Left ventricle myocardium inferior (tissue), 1 donor: ENCODE measurements around the gene CLK4. TPM values are rescaled to one million over a fixed set of nuclear protein-coding genes. Genes with fewer than 3 reads are reported as not detected.

ENCODE experiments used
- DNase-seq: peaks from one replicate; pipeline ENCODE4 v3.0.0-alpha.2; 2020
- H3K27ac ChIP-seq: fragments of 200-600 bp; replicated peaks from 2 replicates; pipeline ENCODE4 v1.8.0; 2021
- H3K27me3 ChIP-seq: fragments of 200-600 bp; 2 replicates; pipeline ENCODE4 v1.8.0; 2021; ENCODE audit warnings: low read depth
- H3K36me3 ChIP-seq: fragments of 200-600 bp; 2 replicates; pipeline ENCODE4 v1.8.0; 2021
- H3K4me1 ChIP-seq: fragments of 200-600 bp; 2 replicates; pipeline ENCODE4 v1.8.0; 2021
- H3K4me3 ChIP-seq: fragments of 200-600 bp; 2 replicates; pipeline ENCODE4 v1.8.0; 2021; ENCODE audit warnings: mild to moderate bottlenecking, moderate library complexity
- H3K9me3 ChIP-seq: fragments of 200-600 bp; replicated peaks from 2 replicates; pipeline ENCODE4 v1.8.0; 2021
- intact Hi-C: fragments of 100-400 bp; cut with micrococcal nuclease; formaldehyde crosslinking; loops from one replicate; pipeline ENCODE4 v1.11.0; 2022
- total RNA-seq: library from RNA; stranded (reverse); fragmentation: NEBNext Ultra II Directional; extraction: Animal tissue kit (Norgen Biotek cat#: 25700); gene quantifications from one replicate; pipeline ENCODE4 v1.2.1, GENCODE V29; 2021
- TF ChIP-seq, protein P1 (sequence below): fragments of 200-600 bp; IDR thresholded peaks from 2 replicates; pipeline ENCODE4 v1.8.0; 2021; ENCODE audit warnings: antibody characterized with exemption, mild to moderate bottlenecking, borderline replicate concordance
- donor health status: DM: no; HTN: yes; CAD: no; lungs with severe emphysema.

CLK4 gene
- total RNA-seq, 1 donor from 2014 or later: 20.0 TPM

DNA sequence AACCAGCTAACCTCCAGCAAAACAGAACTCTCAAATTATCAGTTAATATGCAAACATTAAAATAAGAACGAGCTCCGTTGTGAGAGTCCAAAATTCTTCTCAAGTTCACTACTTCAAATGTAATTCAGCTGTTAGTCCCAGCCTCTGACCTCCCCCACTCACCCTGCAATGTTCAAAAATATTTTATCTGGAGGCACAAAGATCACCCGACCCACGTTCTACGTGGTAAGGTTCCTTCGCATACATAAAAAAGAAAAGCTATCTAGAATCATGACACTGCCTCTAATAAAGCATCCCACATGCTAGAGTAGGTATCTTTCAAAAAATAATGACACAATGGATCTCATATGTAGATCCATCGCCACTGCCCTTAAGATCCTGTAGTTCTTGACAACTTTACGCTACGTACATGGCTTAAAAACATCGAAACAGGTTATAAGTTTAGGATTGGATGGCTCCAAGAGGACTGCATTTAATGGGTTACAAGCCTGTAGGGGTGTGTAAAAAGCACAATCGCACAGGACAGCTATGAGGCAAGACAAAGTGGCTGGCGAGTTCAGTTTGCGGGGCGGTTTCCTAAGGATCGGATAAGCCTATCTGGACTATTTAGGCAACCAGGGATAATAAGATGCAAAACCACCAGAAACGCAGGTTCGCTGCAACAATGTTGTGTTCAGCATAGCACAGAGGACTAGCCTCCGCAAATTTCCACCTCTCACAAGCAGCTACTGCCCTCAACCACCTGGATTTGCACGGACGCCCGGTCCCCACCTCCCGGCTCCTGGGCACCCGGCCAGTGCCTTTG lies 969 bp downstream of the CLK4 start:
- Histone ChIP-seq H3K9me3 (no peaks in the 10 kb centered on the region), H3K4me3 (peak overlapping the region; percentile 96), H3K27ac (peak overlapping the region; percentile 96), H3K36me3 (peaks cover 23% of the 10 kb centered on the region), H3K4me1 (peaks cover 59% of the 10 kb centered on the region), H3K27me3 (no peaks in the 10 kb centered on the region)
- DNase-seq: no peak
- TF ChIP-seq, protein P1, sequence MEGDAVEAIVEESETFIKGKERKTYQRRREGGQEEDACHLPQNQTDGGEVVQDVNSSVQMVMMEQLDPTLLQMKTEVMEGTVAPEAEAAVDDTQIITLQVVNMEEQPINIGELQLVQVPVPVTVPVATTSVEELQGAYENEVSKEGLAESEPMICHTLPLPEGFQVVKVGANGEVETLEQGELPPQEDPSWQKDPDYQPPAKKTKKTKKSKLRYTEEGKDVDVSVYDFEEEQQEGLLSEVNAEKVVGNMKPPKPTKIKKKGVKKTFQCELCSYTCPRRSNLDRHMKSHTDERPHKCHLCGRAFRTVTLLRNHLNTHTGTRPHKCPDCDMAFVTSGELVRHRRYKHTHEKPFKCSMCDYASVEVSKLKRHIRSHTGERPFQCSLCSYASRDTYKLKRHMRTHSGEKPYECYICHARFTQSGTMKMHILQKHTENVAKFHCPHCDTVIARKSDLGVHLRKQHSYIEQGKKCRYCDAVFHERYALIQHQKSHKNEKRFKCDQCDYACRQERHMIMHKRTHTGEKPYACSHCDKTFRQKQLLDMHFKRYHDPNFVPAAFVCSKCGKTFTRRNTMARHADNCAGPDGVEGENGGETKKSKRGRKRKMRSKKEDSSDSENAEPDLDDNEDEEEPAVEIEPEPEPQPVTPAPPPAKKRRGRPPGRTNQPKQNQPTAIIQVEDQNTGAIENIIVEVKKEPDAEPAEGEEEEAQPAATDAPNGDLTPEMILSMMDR: no peak
- intact Hi-C loops: no loop called here

DNA sequence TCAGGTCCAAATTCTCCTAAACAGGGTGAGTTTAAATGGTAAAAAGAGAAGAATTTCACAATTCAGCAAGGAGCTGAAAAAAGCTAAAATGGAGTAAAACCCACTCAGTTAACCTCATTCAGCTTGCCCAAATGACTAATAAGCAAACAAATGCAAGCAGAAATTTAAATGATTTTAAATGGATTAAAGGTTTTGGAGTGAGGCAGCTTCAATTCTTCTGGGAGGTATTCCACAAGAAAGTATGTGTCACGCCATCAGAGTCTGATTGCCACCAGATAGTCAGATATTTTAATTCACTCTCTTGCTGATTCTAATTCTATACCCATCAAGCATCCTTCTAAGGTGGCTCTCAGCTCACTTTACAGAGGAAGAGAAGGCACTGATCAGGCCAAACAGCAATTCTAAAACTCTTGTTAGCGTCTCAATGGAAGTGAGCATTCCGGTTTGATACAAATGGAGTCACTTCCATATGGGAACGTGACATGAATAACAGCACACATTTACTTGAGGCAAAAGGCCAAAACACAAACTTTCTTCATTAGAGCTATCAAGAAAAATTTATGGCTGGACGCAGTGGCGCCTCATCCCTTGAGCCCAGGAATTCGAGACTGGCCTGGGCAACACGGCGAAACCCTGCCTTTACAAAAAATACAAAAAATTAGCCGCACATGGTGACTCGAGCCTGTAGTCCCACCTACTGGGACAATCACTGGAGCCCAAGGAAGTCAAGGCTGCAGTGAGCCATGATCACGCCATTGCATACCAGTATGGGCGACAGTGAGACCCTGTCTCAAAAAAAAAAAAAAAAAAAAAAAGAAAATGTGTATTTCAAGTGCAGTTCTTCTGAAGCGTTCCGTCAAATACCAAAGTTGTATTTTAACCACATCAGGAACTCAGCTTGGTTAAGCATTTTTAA lies 2.0 kb downstream of the CLK4 start:
- H3K4me1 ChIP-seq: peaks cover 68% of the 10 kb centered on the region
- no peaks in the 10 kb centered on the region for H3K9me3 ChIP-seq
- no peak for DNase-seq
- H3K36me3 ChIP-seq: peaks cover 31% of the 10 kb centered on the region
- peak overlapping the region; percentile 96 for H3K4me3 ChIP-seq
- intact Hi-C loops: no loop called here
- no peaks in the 10 kb centered on the region for H3K27me3 ChIP-seq
- H3K27ac ChIP-seq: no peak overlapping the region
- TF ChIP-seq, protein P1: no peak

DNA sequence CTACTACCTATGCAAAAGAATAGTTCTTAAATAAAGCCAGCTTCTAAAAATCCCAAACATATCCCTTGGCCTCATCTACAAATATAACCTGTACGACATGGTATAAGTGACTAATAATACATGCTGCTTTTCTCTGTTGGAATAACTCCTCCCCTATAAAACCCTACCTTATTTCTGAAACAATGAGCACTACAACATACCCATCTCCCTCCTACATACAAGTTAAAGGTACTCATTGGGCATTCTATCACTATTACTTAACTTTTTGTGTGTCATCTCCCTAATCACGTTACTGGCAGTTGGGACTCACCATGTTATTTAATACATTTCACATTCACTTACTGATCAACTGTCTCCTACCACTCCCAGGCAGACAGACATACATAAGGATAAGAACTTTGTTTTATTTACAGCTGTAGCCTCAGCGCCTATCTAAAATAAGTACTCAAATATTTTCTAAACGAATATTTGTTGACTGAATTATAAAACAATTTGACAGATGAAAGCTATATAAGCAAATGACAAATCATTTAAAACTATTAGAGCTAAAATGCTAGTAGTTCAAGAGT lies 4.1 kb downstream of the CLK4 start:
- Histone ChIP-seq H3K27me3 (no peaks in the 10 kb centered on the region), H3K9me3 (no peaks in the 10 kb centered on the region), H3K4me1 (peaks cover 83% of the 10 kb centered on the region), H3K27ac (no peak overlapping the region), H3K36me3 (peaks cover 53% of the 10 kb centered on the region), H3K4me3 (no peak overlapping the region)
- TF ChIP-seq, protein P1: no peak
- no peak for DNase-seq
- intact Hi-C loops: no loop called here

DNA sequence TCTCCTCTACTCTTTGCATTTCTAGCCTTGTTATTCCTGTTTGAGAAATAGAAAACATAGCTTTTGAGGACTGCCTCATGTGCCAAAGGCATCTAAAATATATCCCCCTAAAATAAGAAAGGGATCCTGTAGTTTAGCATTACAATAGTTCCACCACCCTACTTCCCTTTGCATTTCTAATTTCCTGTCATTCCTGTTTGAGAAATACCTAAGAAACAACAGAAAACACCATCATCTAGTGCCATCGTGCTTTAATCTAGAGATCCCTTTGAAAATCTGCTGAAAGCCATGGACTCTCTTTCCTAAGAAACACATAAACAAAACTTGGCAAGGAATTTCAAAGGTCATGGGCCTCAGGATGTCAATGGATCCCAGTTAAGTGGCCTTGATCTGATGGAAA lies 7.5 kb downstream of the CLK4 start:
- Histone ChIP-seq H3K27me3 (no peaks in the 10 kb centered on the region), H3K4me3 (no peak overlapping the region), H3K27ac (no peak overlapping the region), H3K4me1 (peaks cover 77% of the 10 kb centered on the region), H3K36me3 (peaks cover 85% of the 10 kb centered on the region), H3K9me3 (no peaks in the 10 kb centered on the region)
- intact Hi-C loops: no loop called here
- TF ChIP-seq, protein P1: no peak
- DNase-seq: no peak

DNA sequence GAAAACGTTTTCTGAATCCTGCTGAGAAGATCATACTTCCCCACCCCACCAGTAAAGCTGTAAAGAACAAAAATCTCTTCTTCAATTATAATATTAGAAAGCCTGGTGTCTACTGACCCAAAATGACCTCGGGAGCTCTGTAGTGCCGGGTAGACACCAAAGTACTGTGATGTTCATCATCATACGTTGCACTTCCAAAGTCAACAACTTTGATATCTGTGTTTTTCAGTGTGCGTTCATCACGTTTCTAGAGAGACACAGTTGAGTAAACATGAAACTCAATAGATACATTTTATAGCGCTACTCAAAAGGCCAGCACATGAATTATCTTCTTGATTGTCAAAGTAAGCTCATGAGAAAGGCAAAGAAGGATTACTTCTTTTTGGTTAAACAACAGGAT lies 14.6 kb downstream of the CLK4 start:
- DNase-seq: no peak
- TF ChIP-seq, protein P1: no peak
- intact Hi-C loops: no loop called here
- Histone ChIP-seq H3K9me3 (no peaks in the 10 kb centered on the region), H3K27ac (peak overlapping the region; percentile 53), H3K4me3 (no peak overlapping the region), H3K4me1 (peaks cover 38% of the 10 kb centered on the region), H3K36me3 (peaks cover 98% of the 10 kb centered on the region), H3K27me3 (no peaks in the 10 kb centered on the region)
